A549 (cell line): ENCODE results near the gene TSPEAR.

Experiments
- BCL3 ChIP-seq: fragments of >200 bp; sonication (Bioruptor Twin); formaldehyde crosslinking; IDR thresholded peaks from 3 replicates; pipeline ENCODE4 v1.6.1; 2016
- CTCF ChIP-seq: fragments of >200 bp; sonication (Bioruptor Twin); formaldehyde crosslinking; IDR thresholded peaks from 3 replicates; pipeline ENCODE4 v1.5.1; 2016
- ELK1 ChIP-seq: fragments of 150-350 bp; IDR thresholded peaks from 2 replicates; pipeline ENCODE4 v1.6.1; 2014; ENCODE audit warnings: low read depth, mild to moderate bottlenecking, low read length
- EP300 ChIP-seq, 2 experiments: fragments of >200 bp; sonication (Bioruptor Twin); formaldehyde crosslinking; IDR thresholded peaks; 2 replicates in 1 of 2; 3 replicates in 1 of 2; pipeline ENCODE4 v1.6.1; 2016 to 2017
- FOSL2 ChIP-seq, 2 experiments: fragments of 450-650 bp in 1 of 2; fragments of >200 bp in 1 of 2; sonication (Bioruptor Twin) in 1 of 2; formaldehyde crosslinking; IDR thresholded peaks; 2 replicates each; pipeline versions ENCODE4 v1.5.0 to v1.6.1; 2016 to 2020; ENCODE audit warnings: mild to moderate bottlenecking in 1 of 2, moderate library complexity in 1 of 2
- HMGXB4 ChIP-seq: fragments of 250-450 bp; sonication (Bioruptor Pico); IDR thresholded peaks from 2 replicates; pipeline ENCODE4 v1.5.0; 2021; ENCODE audit warnings: mild to moderate bottlenecking, moderate library complexity, borderline replicate concordance
- JUNB ChIP-seq: fragments of >200 bp; sonication (Bioruptor Twin); formaldehyde crosslinking; IDR thresholded peaks from 2 replicates; pipeline ENCODE4 v1.6.1; 2016
- MAX ChIP-seq: IDR thresholded peaks from 2 replicates; pipeline ENCODE4 v1.6.1; 2012
- NFE2L2 ChIP-seq: fragments of 150-350 bp; conservative IDR thresholded peaks from 2 replicates; pipeline ENCODE4 v1.6.1; 2014; ENCODE audit warnings: low read length
- NR3C1 ChIP-seq: fragments of >200 bp; sonication (Bioruptor Twin); formaldehyde crosslinking; IDR thresholded peaks from 3 replicates; pipeline ENCODE4 v1.6.1; 2017
- POLR2A ChIP-seq: IDR thresholded peaks from 2 replicates; pipeline ENCODE4 v1.6.1; 2012; ENCODE audit warnings: mild to moderate bottlenecking, low read length
- REST ChIP-seq: fragments of 200-600 bp; sonication (generic); IDR thresholded peaks from 2 replicates; pipeline ENCODE4 v1.6.1; 2016; ENCODE audit warnings: antibody characterized with exemption, mild to moderate bottlenecking, moderate library complexity
- ZNF302 ChIP-seq: fragments of 250-450 bp; sonication (Bioruptor Pico); IDR thresholded peaks from 2 replicates; pipeline ENCODE4 v1.9.0; 2021; ENCODE audit warnings: inconsistent platforms, mild to moderate bottlenecking, moderate library complexity
- ZSCAN20 ChIP-seq: fragments of 250-450 bp; sonication (Bioruptor Pico); IDR thresholded peaks from 2 replicates; pipeline ENCODE4 v1.8.0; 2022; ENCODE audit warnings: mild to moderate bottlenecking, moderate library complexity

- TF ChIP-seq FOSL2 (IDR thresholded peaks at IDR 0.05) (no peak), FOSL2 (CRISPR knock-in tag; IDR thresholded peaks at IDR 0.05) (no peak), ELK1 (no peak), POLR2A (no peak), CTCF (no peak), NR3C1 (no peak), REST (no peak), MAX (no peak), EP300 (IDR thresholded peaks at IDR 0.05) (no peak), BCL3 (no peak), ZNF302 (CRISPR knock-in tag) (no peak), HMGXB4 (CRISPR knock-in tag) (no peak), NFE2L2 (no peak), JUNB (no peak), ZSCAN20 (CRISPR knock-in tag) (no peak)
Measured at GRCh38 chr21:44582055-44582454, 129.3 kb downstream of the TSPEAR start.
